ENCODE data around the gene ESPL1.

DNA sequence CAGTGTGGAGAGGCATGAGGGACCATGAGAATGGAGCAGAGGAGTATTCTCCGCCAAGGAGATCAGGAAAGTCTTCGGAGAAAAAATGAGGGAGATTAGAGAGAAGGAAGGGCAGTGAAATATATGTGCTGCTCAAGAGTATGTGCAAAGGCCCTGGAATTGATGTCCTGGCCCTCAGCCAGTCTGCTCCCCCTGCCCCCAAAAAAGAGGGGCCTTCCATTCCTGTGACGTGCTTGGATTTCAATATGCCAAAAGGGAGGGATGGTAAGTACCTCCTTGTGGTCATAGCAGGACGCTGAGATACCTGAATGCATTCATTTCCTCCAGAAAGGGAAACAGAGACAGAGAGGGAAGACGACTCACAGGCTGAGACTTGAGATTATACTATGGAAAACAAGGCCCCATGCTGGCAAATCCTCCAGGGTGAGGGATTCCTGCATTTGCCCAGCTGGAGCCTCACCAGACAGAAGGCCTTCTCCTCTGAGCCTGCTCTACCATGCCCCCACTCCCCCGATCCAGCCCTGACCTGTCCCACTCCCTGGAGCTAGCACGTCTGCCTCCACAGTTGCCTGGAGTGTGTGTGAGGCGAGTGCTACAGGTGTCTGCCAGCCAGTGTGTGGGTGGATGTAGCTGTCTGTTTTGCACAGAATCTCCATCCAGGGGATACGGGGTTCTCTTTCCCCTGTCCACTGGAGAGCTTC lies 32.2 kb upstream of the ESPL1 start:
- no peak for TF ChIP-seq YY1 (IDR thresholded peaks at IDR 0.05; ENCODE audit: insufficient read depth, insufficient read length)
- TF ChIP-seq SUZ12 (IDR thresholded peaks at IDR 0.05; ENCODE audit: extremely low read depth, insufficient read depth, insufficient read length), result no peak
- no peak for TF ChIP-seq ZNF274 (IDR thresholded peaks at IDR 0.05; ENCODE audit: low read depth, low read length)

All from NT2/D1 (cell line).